B cell (primary cell): Measurements from ENCODE around the gene EPS8L3. TPM values are rescaled to one million over a fixed set of nuclear protein-coding genes. Genes with fewer than 3 reads are reported as not detected.
A peak's percentile ranks its signal among the peaks of the same experiment; 100 is the strongest.

ENCODE experiments used
- ATAC-seq: fragments of 200-7000 bp; cut with Tn5 transposase; one replicate; pipeline ENCODE4 v1.10.0; 2021; ENCODE audit warnings: low read depth, mild to moderate bottlenecking, moderate number of reproducible peaks, moderate library complexity
- CTCF ChIA-PET: fragments of 350-600 bp; sonication (Branson Sonifier 250); formaldehyde crosslinking; loops from one replicate; lab custom pipeline; 2021; ENCODE audit warnings: antibody characterized with exemption, inconsistent platforms; lab: Charles Lee
- POLR2A ChIA-PET: fragments of 350-600 bp; sonication (Branson Sonifier 250); formaldehyde crosslinking; loops from one replicate; lab custom pipeline; 2021; ENCODE audit warnings: antibody characterized with exemption; lab: Charles Lee
- DNase-seq: peaks from one replicate; pipeline ENCODE4 v3.0.0; 2013
- H2AFZ ChIP-seq: 2 replicates; pipeline ENCODE4 v1.6.1; 2012; ENCODE audit warnings: mild to moderate bottlenecking, low read depth, low read length; ENCODE audit not compliant: insufficient read depth, poor library complexity, severe bottlenecking
- H3K27ac ChIP-seq, 2 donors: 1 replicate in 1 of 2; 2 replicates in 1 of 2; pipeline ENCODE4 v1.5.1; 2012 to 2013; ENCODE audit warnings: low read length in 2 of 2, mild to moderate bottlenecking in 2 of 2, moderate library complexity in 1 of 2
- H3K27me3 ChIP-seq, 4 experiments: fragments of 200-600 bp in 1 of 4; sonication (generic) in 1 of 4; replicated peaks in 1 of 4; 1 replicate in 2 of 4; 2 replicates in 2 of 4; pipeline versions ENCODE4 v1.6.1 to v1.7.0; 2013 to 2016; ENCODE audit warnings: low read length in 3 of 4, mild to moderate bottlenecking in 2 of 4, mixed read lengths in 1 of 4, moderate library complexity in 1 of 4; ENCODE audit not compliant: insufficient read depth in 4 of 4, control insufficient read depth in 3 of 4; ENCODE audit errors: control extremely low read depth in 1 of 4
- H3K36me3 ChIP-seq, 2 experiments: replicated peaks in 1 of 2; 1 replicate in 1 of 2; 2 replicates in 1 of 2; pipeline versions ENCODE4 v1.6.1 to v1.7.1; 2013; ENCODE audit warnings: low read length in 1 of 2; ENCODE audit not compliant: insufficient read depth in 2 of 2, control insufficient read depth in 1 of 2; ENCODE audit errors: control extremely low read depth in 1 of 2, extremely low read depth in 1 of 2
- H3K4me1 ChIP-seq, 2 donors: fragments of 200-600 bp in 1 of 2; sonication (generic) in 1 of 2; 1 replicate in 1 of 2; 2 replicates in 1 of 2; pipeline versions ENCODE4 v1.5.1 to v1.6.1; 2013 to 2017; ENCODE audit warnings: low read length in 2 of 2; ENCODE audit not compliant: control insufficient read depth in 2 of 2, insufficient read depth in 2 of 2
- H3K4me2 ChIP-seq: replicated peaks from 2 replicates; pipeline ENCODE3; 2012; ENCODE audit warnings: mild to moderate bottlenecking, low read depth, low read length; ENCODE audit not compliant: poor library complexity, severe bottlenecking
- H3K4me3 ChIP-seq, 5 experiments: fragments of 200-600 bp in 1 of 5; sonication (generic) in 1 of 5; 1 replicate in 3 of 5; 2 replicates in 2 of 5; pipeline versions ENCODE4 v1.5.1 to v1.7.0; 2011 to 2016; ENCODE audit warnings: low read length in 4 of 5, mild to moderate bottlenecking in 4 of 5, low read depth in 2 of 5, control low read depth in 1 of 5, moderate library complexity in 1 of 5; ENCODE audit not compliant: insufficient read depth in 1 of 5; ENCODE audit errors: control extremely low read depth in 1 of 5, extremely low read depth in 1 of 5
- H3K79me2 ChIP-seq: fragments of 200-600 bp; sonication (generic); one replicate; pipeline ENCODE4 v1.6.0; 2016; ENCODE audit warnings: low read length; ENCODE audit not compliant: control insufficient read depth, insufficient read depth
- H3K9ac ChIP-seq: fragments of 200-600 bp; sonication (generic); 2 replicates; pipeline ENCODE4 v1.6.1; 2017; ENCODE audit warnings: mild to moderate bottlenecking, low read length, moderate library complexity
- H3K9me3 ChIP-seq, 3 donors: one replicate each; pipeline versions ENCODE4 v1.6.1 to v1.7.1; 2013; ENCODE audit warnings: low read length in 2 of 3; ENCODE audit not compliant: control insufficient read depth in 2 of 3, insufficient read depth in 1 of 3; ENCODE audit errors: control extremely low read depth in 1 of 3
- H4K20me1 ChIP-seq: 2 replicates; pipeline ENCODE4 v1.6.0; 2012; ENCODE audit warnings: mild to moderate bottlenecking, low read length; ENCODE audit not compliant: insufficient read depth, control insufficient read depth, poor library complexity, severe bottlenecking
- H3K27ac Mint-ChIP-seq: one replicate; pipeline ENCODE4 v1.8.0; 2021; ENCODE audit warnings: mixed read lengths
- H3K27me3 Mint-ChIP-seq: one replicate; pipeline ENCODE4 v1.8.0; 2021; ENCODE audit warnings: mixed read lengths
- H3K4me1 Mint-ChIP-seq: one replicate; pipeline ENCODE4 v1.8.0; 2021; ENCODE audit warnings: mixed read lengths
- H3K4me3 Mint-ChIP-seq: one replicate; pipeline ENCODE4 v1.8.0; 2021; ENCODE audit warnings: mixed read lengths
- H3K9me3 Mint-ChIP-seq: one replicate; pipeline ENCODE4 v1.8.0; 2022; ENCODE audit warnings: mixed read lengths; ENCODE audit not compliant: insufficient read depth
- EZH2 ChIP-seq: IDR thresholded peaks from 2 replicates; pipeline ENCODE4 v1.6.1; 2012; ENCODE audit warnings: borderline replicate concordance, low read depth, mild to moderate bottlenecking, moderate library complexity, low read length; ENCODE audit not compliant: insufficient read depth, poor library complexity, severe bottlenecking
- WGBS: methylation state at CpG from one replicate; pipeline ENCODE4 v1.1.5; 2013; ENCODE audit warnings: missing lambda C conversion rate; ENCODE audit not compliant: insufficient coverage; 5-methylcytosine and 5-hydroxymethylcytosine counted together
- intact Hi-C: fragments of 100-400 bp; cut with micrococcal nuclease; formaldehyde crosslinking; loops from one replicate; pipeline ENCODE4 v1.10.0; 2022
- polyA plus RNA-seq: library from polyadenylated mRNA; depleted of rRNA; stranded (reverse); fragments of >200 nt; gene quantifications from 2 replicates; pipeline ENCODE4 v1.2.3, GENCODE V29; 2012
- total RNA-seq, 2 donors: library from RNA; stranded (reverse); fragments of 120-200 nt in 1 of 2; gene quantifications; 1 replicate in 1 of 2; 2 replicates in 1 of 2; pipeline versions ENCODE4 v1.2.3 to v1.2.4, GENCODE V29; 2013 to 2022
- TF ChIP-seq, protein P1 (sequence below): fragments of 200-600 bp; IDR thresholded peaks from one replicate; pipeline ENCODE4 v1.8.0; 2022; ENCODE audit warnings: antibody characterized with exemption, mild to moderate bottlenecking

Gene EPS8L3
- total and polyA plus RNA-seq, 2 donors (not counting 1 experiment from before 2014, with no cell fraction given): not detected

DNA sequence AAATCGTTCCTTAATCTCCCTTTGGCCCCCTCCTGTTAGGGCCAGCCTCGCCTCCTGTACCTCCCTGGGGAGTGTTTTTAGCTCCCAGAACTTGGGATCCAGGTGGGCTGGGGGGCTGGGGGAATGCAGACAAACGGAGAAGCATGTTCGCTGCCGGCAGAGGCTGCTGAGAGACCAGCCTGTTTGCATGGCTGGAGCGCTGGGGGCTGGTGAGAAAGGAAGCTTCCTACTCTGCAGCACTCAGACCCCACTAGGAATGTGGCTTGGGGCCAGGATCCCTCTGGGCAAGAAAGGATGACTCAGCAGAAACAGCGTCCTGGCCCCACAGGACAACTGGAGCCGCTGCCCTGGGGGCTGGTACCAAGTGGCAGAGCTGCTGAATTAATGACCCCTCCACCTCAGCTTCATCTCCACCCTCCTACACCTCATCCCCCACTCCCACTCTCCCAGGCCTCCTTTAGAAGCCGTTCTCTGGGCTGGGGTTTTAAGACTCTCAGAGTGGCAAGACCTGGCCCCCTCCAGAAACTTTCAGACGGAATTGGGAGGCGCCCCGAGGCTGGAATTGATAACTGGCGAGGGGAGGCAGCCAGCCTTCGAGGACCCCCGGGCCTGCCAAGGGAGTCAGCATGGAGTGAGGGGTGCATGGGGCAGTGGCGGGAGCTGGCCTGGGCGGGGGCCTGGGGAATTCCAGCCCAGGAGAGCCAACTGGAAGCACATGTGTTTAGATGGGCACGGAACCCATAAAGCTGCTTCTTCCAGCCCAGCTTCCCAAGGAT is 28.5 kb upstream of the EPS8L3 start:
- Histone ChIP-seq H3K4me1 (peaks cover 7 to 9% of the 10 kb centered on the region in 2 donors), H2AFZ (no peak overlapping the region), H4K20me1 (no peaks in the 10 kb centered on the region), H3K4me3 (no peak overlapping the region), H3K4me2 (no peak overlapping the region), H3K9ac (no peak overlapping the region), H3K27ac (no peak overlapping the region), H3K79me2 (no peaks in the 10 kb centered on the region), H3K36me3 (no peaks in the 10 kb centered on the region), H3K27me3 (peaks cover 0 to 16% (median 0%) of the 10 kb centered on the region in 4 experiments), H3K9me3 (no peaks in the 10 kb centered on the region)
- intact Hi-C loops: no loop called here
- no peaks in the 10 kb centered on the region for H3K9me3 Mint-ChIP-seq
- H3K27me3 Mint-ChIP-seq: peaks cover 11% of the 10 kb centered on the region
- no peak overlapping the region for H3K4me3 Mint-ChIP-seq
- no peak for ATAC-seq
- CTCF ChIA-PET: interaction anchor here (2.1 to 21.2 kb wide), 2 partner anchors 15 to 189 kb away, joined by 7 to 667 read pairs; partner anchors contain the start of gene AHCYL1
- 81% methylated on average over 12 of the region's 18 CpGs for WGBS
- no peak for DNase-seq
- POLR2A ChIA-PET: no interaction called here
- H3K4me1 Mint-ChIP-seq: peaks cover 7% of the 10 kb centered on the region
- H3K27ac Mint-ChIP-seq: no peak overlapping the region
- TF ChIP-seq, protein P1, sequence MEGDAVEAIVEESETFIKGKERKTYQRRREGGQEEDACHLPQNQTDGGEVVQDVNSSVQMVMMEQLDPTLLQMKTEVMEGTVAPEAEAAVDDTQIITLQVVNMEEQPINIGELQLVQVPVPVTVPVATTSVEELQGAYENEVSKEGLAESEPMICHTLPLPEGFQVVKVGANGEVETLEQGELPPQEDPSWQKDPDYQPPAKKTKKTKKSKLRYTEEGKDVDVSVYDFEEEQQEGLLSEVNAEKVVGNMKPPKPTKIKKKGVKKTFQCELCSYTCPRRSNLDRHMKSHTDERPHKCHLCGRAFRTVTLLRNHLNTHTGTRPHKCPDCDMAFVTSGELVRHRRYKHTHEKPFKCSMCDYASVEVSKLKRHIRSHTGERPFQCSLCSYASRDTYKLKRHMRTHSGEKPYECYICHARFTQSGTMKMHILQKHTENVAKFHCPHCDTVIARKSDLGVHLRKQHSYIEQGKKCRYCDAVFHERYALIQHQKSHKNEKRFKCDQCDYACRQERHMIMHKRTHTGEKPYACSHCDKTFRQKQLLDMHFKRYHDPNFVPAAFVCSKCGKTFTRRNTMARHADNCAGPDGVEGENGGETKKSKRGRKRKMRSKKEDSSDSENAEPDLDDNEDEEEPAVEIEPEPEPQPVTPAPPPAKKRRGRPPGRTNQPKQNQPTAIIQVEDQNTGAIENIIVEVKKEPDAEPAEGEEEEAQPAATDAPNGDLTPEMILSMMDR: no peak
- no peak for TF ChIP-seq EZH2

DNA sequence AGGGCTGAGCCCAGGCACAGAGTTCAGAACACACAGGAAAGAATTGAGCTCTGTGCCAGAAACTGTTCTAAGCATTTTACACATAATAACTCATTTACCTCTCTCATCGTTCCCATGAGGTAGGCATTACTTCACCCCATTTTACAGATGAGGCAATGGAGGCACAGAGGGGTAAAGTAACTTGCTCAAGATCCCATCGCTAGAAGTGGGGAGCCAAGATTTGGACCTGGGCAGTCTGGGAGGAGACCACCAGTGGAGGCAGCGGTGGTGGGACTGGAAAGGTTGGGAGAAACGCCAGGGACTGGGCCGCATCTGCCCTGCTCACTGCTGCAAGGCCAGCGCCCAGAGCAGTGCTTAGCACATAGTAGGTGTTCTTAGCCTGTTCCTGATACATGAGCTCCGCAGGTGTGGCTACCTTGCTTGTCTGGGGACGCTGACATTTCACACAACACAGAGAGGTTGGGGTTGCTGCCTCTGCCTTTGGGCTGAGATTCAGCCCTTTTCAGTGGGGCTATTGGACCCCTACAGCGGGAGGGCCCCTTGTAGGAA is 27.8 kb upstream of the EPS8L3 start:
- Histone ChIP-seq H3K4me3 (no peak overlapping the region), H4K20me1 (no peaks in the 10 kb centered on the region), H3K4me2 (no peak overlapping the region), H3K79me2 (no peaks in the 10 kb centered on the region), H2AFZ (peak overlapping the region; percentile 66), H3K4me1 (peaks cover 7 to 9% of the 10 kb centered on the region in 2 donors), H3K9ac (no peak overlapping the region), H3K36me3 (no peaks in the 10 kb centered on the region), H3K9me3 (peaks cover 0 to 2% (median 0%) of the 10 kb centered on the region in 3 donors), H3K27ac (no peak overlapping the region), H3K27me3 (peaks cover 0 to 16% (median 0%) of the 10 kb centered on the region in 4 experiments)
- H3K4me3 Mint-ChIP-seq: no peak overlapping the region
- intact Hi-C loops: no loop called here
- ATAC-seq (no peak), DNase-seq (no peak)
- peaks cover 6% of the 10 kb centered on the region for H3K27me3 Mint-ChIP-seq
- no peaks in the 10 kb centered on the region for H3K9me3 Mint-ChIP-seq
- CTCF ChIA-PET: interaction anchor here (1.7 to 21.2 kb wide), 4 partner anchors 14 to 245 kb away, joined by 4 to 667 read pairs (median 8); partner anchors contain the start of gene AHCYL1
- 93% methylated on average over 7 of the region's 9 CpGs for WGBS
- H3K27ac Mint-ChIP-seq: no peak overlapping the region
- POLR2A ChIA-PET: no interaction called here
- no peak for TF ChIP-seq EZH2
- peaks cover 7% of the 10 kb centered on the region for H3K4me1 Mint-ChIP-seq
